ENCODE results near the gene MEN1. TPM values are rescaled to one million over a fixed set of nuclear protein-coding genes. Genes with fewer than 3 reads are reported as not detected.

Gene MEN1
- total RNA-seq, 1 donor from 2014 or later, result 24.6 TPM

- Histone ChIP-seq H3K4me3 (ENCODE audit: low read depth, low read length) (no peak overlapping the region), H3K27me3 (ENCODE audit: control insufficient read depth, insufficient read depth, low read length) (peaks cover 7% of the 10 kb centered on the region), H3K36me3 (ENCODE audit: control insufficient read depth, insufficient read depth, low read length) (no peaks in the 10 kb centered on the region)
- no peak for TF ChIP-seq CTCF (IDR thresholded peaks at IDR 0.05; ENCODE audit: insufficient read depth, low read length, poor library complexity, severe bottlenecking)
- no peak for DNase-seq (ENCODE audit: low read depth)
Measured at GRCh38 chr11:64754124-64754918, 56.0 kb downstream of the MEN1 start.

Other genes with a start within 250 kb of the MEN1 start
- not detected in 2 replicates for gene SLC22A12, start 219.3 kb downstream of the MEN1 start, total RNA-seq
- gene NRXN2, start 87.4 kb downstream of the MEN1 start, total RNA-seq, result not detected in 2 replicates
- gene RASGRP2, start 66.4 kb downstream of the MEN1 start, total RNA-seq, result 0.41 and 0.96 TPM in 2 replicates
- gene PYGM, start 50.6 kb downstream of the MEN1 start, total RNA-seq, result 0.17 and 0.27 TPM in 2 replicates
- gene SF1, start 32.0 kb downstream of the MEN1 start, total RNA-seq, result 194 and 216 TPM in 2 replicates
- 33.2 and 40.6 TPM in 2 replicates for gene MAP4K2, start 7.3 kb downstream of the MEN1 start, total RNA-seq
- gene CDC42BPG, start 34.1 kb upstream of the MEN1 start, total RNA-seq, result 10.7 and 12.8 TPM in 2 replicates
- gene EHD1, start 68.1 kb upstream of the MEN1 start, total RNA-seq, result 87.7 and 100 TPM in 2 replicates
- gene ATG2A, start 106.7 kb upstream of the MEN1 start, total RNA-seq, result 24.8 and 28.6 TPM in 2 replicates
- 26.9 and 31.1 TPM in 2 replicates for gene PPP2R5B, start 114.1 kb upstream of the MEN1 start, total RNA-seq
- gene GPHA2, start 125.3 kb upstream of the MEN1 start, total RNA-seq, result not detected in 2 replicates
- 0.17 and 0.68 TPM in 2 replicates for gene MAJIN, start 161.6 kb upstream of the MEN1 start, total RNA-seq
- 1.1 and 7.3 TPM in 2 replicates for gene BATF2, start 186.4 kb upstream of the MEN1 start, total RNA-seq
- 164 and 170 TPM in 2 replicates for gene ARL2, start 203.6 kb upstream of the MEN1 start, total RNA-seq
- gene SNX15, start 216.9 kb upstream of the MEN1 start, total RNA-seq, result 21.6 and 28.8 TPM in 2 replicates
- gene SAC3D1, start 230.7 kb upstream of the MEN1 start, total RNA-seq, result 25.5 and 32.0 TPM in 2 replicates
- gene NAALADL1, start 248.0 kb upstream of the MEN1 start, total RNA-seq, result 13.2 and 21.7 TPM in 2 replicates

Data from kidney epithelial cell (primary cell).